ENCODE measurements around the gene COQ10A. TPM values are rescaled to one million over a fixed set of nuclear protein-coding genes. Genes with fewer than 3 reads are reported as not detected.

Gene COQ10A
- total RNA-seq, 1 donor from 2014 or later, result 10.1 TPM

- Histone ChIP-seq H3K4me3 (peak overlapping the region; percentile 75 to 96), H3K36me3 (no peaks in the 10 kb centered on the region), H3K27me3 (no peaks in the 10 kb centered on the region), H3K4me1 (peaks cover 57% of the 10 kb centered on the region), H3K27ac (peak overlapping the region; percentile 84), H3K9me3 (no peaks in the 10 kb centered on the region)
- DNase-seq (ENCODE audit: extremely low spot score in 2 of 2), result no peak
- no peak for TF ChIP-seq POLR2AphosphoS5 (IDR thresholded peaks at IDR 0.05; ENCODE audit: insufficient read depth in 1 of 2, low read depth in 1 of 2)
- no peak for TF ChIP-seq CTCF (IDR thresholded peaks at IDR 0.05)
- TF ChIP-seq POLR2A (IDR thresholded peaks at IDR 0.05), result no peak
- intact Hi-C loops (cut with DNase I), result no loop called here
These were observed 32.1 kb downstream of the COQ10A start for GRCh38 chr12:56298828-56299227.

GRCh38 chr12:56299308-56299852 is 32.6 kb downstream of the COQ10A start:
- H3K27me3 ChIP-seq, result no peaks in the 10 kb centered on the region
- no peak for DNase-seq (ENCODE audit: extremely low spot score in 2 of 2)
- intact Hi-C loops (cut with DNase I), result no loop called here
- no peak for TF ChIP-seq CTCF (IDR thresholded peaks at IDR 0.05)
- no peak for TF ChIP-seq POLR2AphosphoS5 (IDR thresholded peaks at IDR 0.05; ENCODE audit: insufficient read depth in 1 of 2, low read depth in 1 of 2)
- TF ChIP-seq POLR2A (IDR thresholded peaks at IDR 0.05), result no peak
- peak overlapping the region; percentile 75 to 96 for H3K4me3 ChIP-seq
- H3K36me3 ChIP-seq, result no peaks in the 10 kb centered on the region
- no peaks in the 10 kb centered on the region for H3K9me3 ChIP-seq
- peak overlapping the region; percentile 84 for H3K27ac ChIP-seq
- peaks cover 57% of the 10 kb centered on the region for H3K4me1 ChIP-seq

GRCh38 chr12:56299853-56300643 is 33.3 kb downstream of the COQ10A start, which contains the start of gene CS:
Gene CS, minus strand, starts transcription at chr12:56300330. Its CDS starts 129 bp downstream, at chr12:56300201.
- Histone ChIP-seq H3K36me3 (no peaks in the 10 kb centered on the region), H3K4me1 (peaks cover 57% of the 10 kb centered on the region), H3K27me3 (no peaks in the 10 kb centered on the region), H3K4me3 (peak within 1 kb of the TSS; percentile 75 to 96), H3K9me3 (no peaks in the 10 kb centered on the region), H3K27ac (peak within 1 kb of the TSS; percentile 84)
- peak; percentile 97 to 98 for DNase-seq (ENCODE audit: extremely low spot score in 2 of 2)
- no peak for TF ChIP-seq CTCF (IDR thresholded peaks at IDR 0.05)
- peak in 1 of 2 donors; percentile 46 for TF ChIP-seq POLR2A (IDR thresholded peaks at IDR 0.05)
- TF ChIP-seq POLR2AphosphoS5 (IDR thresholded peaks at IDR 0.05; ENCODE audit: insufficient read depth in 1 of 2, low read depth in 1 of 2), result peak; percentile 94
- intact Hi-C loops (cut with DNase I), result no loop called here

GRCh38 chr12:56300644-56301464 is 34.1 kb downstream of the COQ10A start:
- Histone ChIP-seq H3K4me1 (peaks cover 57% of the 10 kb centered on the region), H3K27me3 (no peaks in the 10 kb centered on the region), H3K9me3 (no peaks in the 10 kb centered on the region), H3K4me3 (peak overlapping the region; percentile 75 to 96), H3K36me3 (no peaks in the 10 kb centered on the region), H3K27ac (peak overlapping the region; percentile 84)
- TF ChIP-seq CTCF (IDR thresholded peaks at IDR 0.05) (no peak), POLR2A (IDR thresholded peaks at IDR 0.05) (no peak), POLR2AphosphoS5 (IDR thresholded peaks at IDR 0.05; ENCODE audit: insufficient read depth in 1 of 2, low read depth in 1 of 2) (no peak)
- DNase-seq (ENCODE audit: extremely low spot score in 2 of 2), result no peak
- intact Hi-C loops (cut with DNase I), result no loop called here
